ENCODE results near the gene COL4A2. TPM values are rescaled to one million over a fixed set of nuclear protein-coding genes. Genes with fewer than 3 reads are reported as not detected.

COL4A2 gene
- total RNA-seq, 1 experiment from 2014 or later: 1.6 TPM

DNA sequence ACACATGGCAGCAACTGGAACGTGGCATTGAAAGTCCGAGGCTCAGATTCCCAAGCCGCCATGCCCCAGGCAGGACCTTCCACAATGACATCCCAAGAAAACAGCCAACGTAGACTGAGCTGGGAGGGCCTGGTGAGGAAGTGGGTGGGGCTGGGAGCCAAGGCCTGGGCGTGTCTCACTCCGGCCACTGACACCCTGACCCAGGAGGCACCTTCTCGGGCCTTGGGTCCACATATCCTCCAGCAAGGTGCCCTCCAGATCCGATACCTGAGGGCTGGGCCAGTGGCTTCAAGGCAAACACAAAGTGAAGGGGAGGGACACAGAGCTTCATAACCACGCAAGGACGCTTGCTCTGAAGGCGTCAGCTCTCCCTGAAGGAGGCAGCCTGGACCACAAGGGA lies 211.5 kb downstream of the COL4A2 start:
- no peak overlapping the region for H3K4me2 ChIP-seq (ENCODE audit: low read length)
- no peaks in the 10 kb centered on the region for H4K20me1 ChIP-seq (ENCODE audit: insufficient read depth)
- TF ChIP-seq, protein P1, sequence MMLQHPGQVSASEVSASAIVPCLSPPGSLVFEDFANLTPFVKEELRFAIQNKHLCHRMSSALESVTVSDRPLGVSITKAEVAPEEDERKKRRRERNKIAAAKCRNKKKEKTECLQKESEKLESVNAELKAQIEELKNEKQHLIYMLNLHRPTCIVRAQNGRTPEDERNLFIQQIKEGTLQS (IDR thresholded peaks at IDR 0.05): no peak
- no peak for TF ChIP-seq YY1 (IDR thresholded peaks at IDR 0.05; ENCODE audit: extremely low read depth, insufficient replicate concordance, low read depth, low read length)
- H3K4me1 ChIP-seq (ENCODE audit: control insufficient read depth in 1 of 2, insufficient read depth in 2 of 2, low read length in 2 of 2): peaks cover 0 to 7% of the 10 kb centered on the region in 2 experiments; a peak in 1 of 4 replicates
- RAD21 ChIA-PET (ENCODE audit: low non-redundant PET in 1 of 2, low total read pairs in 2 of 2, uncharacterized antibody in 2 of 2, unreplicated experiment in 2 of 2): no interaction called here
- no peak overlapping the region for H3K4me3 ChIP-seq (replicated peaks in 1 of 2; ENCODE audit: low read depth in 1 of 2, low read length in 2 of 2)
- no peaks in the 10 kb centered on the region for H3K27me3 ChIP-seq (ENCODE audit: insufficient read depth, low read length)
- peak; percentile 39; the same call in 1 of the 2 replicates for ATAC-seq
- H3K36me3 ChIP-seq (ENCODE audit: control insufficient read depth in 1 of 2, insufficient read depth in 2 of 2, low read length in 2 of 2): no peaks in the 10 kb centered on the region
- H3K9me2 ChIP-seq (ENCODE audit: insufficient read depth): no peaks in the 10 kb centered on the region
- H2AFZ ChIP-seq (ENCODE audit: low read depth, low read length, poor library complexity, severe bottlenecking): no peak overlapping the region
- no peak overlapping the region for H3K27ac ChIP-seq (ENCODE audit: low read depth, low read length)
- intact Hi-C loops (cut with micrococcal nuclease): no loop called here
- no peaks in the 10 kb centered on the region for H3K79me2 ChIP-seq (ENCODE audit: insufficient read depth, low read length)
- H3K9ac ChIP-seq (ENCODE audit: low read length): no peak overlapping the region
- POLR2A ChIA-PET: no interaction called here
- H3K9me3 ChIP-seq (ENCODE audit: control insufficient read depth in 1 of 2, insufficient read depth in 1 of 2, low read depth in 1 of 2, low read length in 2 of 2): no peaks in the 10 kb centered on the region
- CTCF ChIA-PET: no interaction called here
- BruUV-seq (replicated peaks): no TSS peak
- no peak for DNase-seq (ENCODE audit: low read depth, low spot score)

DNA sequence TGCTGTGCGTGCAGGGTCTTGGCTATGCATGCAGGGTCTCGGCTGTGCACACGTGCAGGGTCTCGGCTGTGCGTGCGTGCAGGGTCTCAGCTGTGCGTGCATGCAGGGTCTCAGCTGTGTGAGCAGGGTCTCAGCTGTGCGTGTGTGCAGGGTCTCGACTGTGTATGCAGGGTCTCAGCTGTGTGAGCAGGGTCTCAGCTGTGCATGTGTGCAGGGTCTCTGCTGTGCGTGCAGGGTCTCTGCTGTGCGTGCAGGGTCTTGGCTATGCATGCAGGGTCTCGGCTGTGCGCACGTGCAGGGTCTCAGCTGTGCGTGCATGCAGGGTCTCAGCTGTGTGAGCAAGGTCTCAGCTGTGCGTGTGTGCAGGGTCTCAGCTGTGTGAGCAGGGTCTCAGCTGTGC lies 212.0 kb downstream of the COL4A2 start:
- H3K4me2 ChIP-seq (ENCODE audit: low read length): no peak overlapping the region
- no peaks in the 10 kb centered on the region for H3K36me3 ChIP-seq (ENCODE audit: control insufficient read depth in 1 of 2, insufficient read depth in 2 of 2, low read length in 2 of 2)
- no peak overlapping the region for H2AFZ ChIP-seq (ENCODE audit: low read depth, low read length, poor library complexity, severe bottlenecking)
- BruUV-seq (replicated peaks): no TSS peak
- no peaks in the 10 kb centered on the region for H3K9me2 ChIP-seq (ENCODE audit: insufficient read depth)
- H3K4me1 ChIP-seq (ENCODE audit: control insufficient read depth in 1 of 2, insufficient read depth in 2 of 2, low read length in 2 of 2): peaks cover 3 to 9% of the 10 kb centered on the region in 2 experiments; a peak in 2 of 4 replicates
- no peak overlapping the region for H3K9ac ChIP-seq (ENCODE audit: low read length)
- no peaks in the 10 kb centered on the region for H3K79me2 ChIP-seq (ENCODE audit: insufficient read depth, low read length)
- H3K4me3 ChIP-seq (replicated peaks in 1 of 2; ENCODE audit: low read depth in 1 of 2, low read length in 2 of 2): no peak overlapping the region
- no peak for DNase-seq (ENCODE audit: low read depth, low spot score)
- RAD21 ChIA-PET (ENCODE audit: low non-redundant PET in 1 of 2, low total read pairs in 2 of 2, uncharacterized antibody in 2 of 2, unreplicated experiment in 2 of 2): no interaction called here
- no peak for TF ChIP-seq CEBPB (IDR thresholded peaks at IDR 0.05; ENCODE audit: low read depth)
- no peak for TF ChIP-seq ZNF274 (IDR thresholded peaks at IDR 0.05; ENCODE audit: low read depth, low read length)
- TF ChIP-seq JUND (IDR thresholded peaks at IDR 0.05): no peak
- TF ChIP-seq ELF1 (IDR thresholded peaks at IDR 0.05; ENCODE audit: borderline replicate concordance, low read depth): no peak
- TF ChIP-seq SIN3A (IDR thresholded peaks at IDR 0.05; ENCODE audit: low read depth): no peak
- TF ChIP-seq EZH2 (IDR thresholded peaks at IDR 0.05): no peak
- TF ChIP-seq ZFX (IDR thresholded peaks at IDR 0.05): no peak
- TF ChIP-seq CBX3 (IDR thresholded peaks at IDR 0.05; ENCODE audit: low read depth): no peak
- no peak for TF ChIP-seq YY1 (IDR thresholded peaks at IDR 0.05; ENCODE audit: extremely low read depth, insufficient replicate concordance, low read depth, low read length)
- TF ChIP-seq POLR2AphosphoS5 (IDR thresholded peaks at IDR 0.05; ENCODE audit: low read depth, low read length): no peak
- no peak for TF ChIP-seq EGR1 (IDR thresholded peaks at IDR 0.05; ENCODE audit: low read depth)
- TF ChIP-seq, protein P2, sequence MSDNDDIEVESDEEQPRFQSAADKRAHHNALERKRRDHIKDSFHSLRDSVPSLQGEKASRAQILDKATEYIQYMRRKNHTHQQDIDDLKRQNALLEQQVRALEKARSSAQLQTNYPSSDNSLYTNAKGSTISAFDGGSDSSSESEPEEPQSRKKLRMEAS (IDR thresholded peaks at IDR 0.05): no peak
- TF ChIP-seq, protein P1 (IDR thresholded peaks at IDR 0.05): no peak
- TF ChIP-seq RAD21 (IDR thresholded peaks at IDR 0.05; ENCODE audit: low read depth): no peak
- TF ChIP-seq, protein P3, sequence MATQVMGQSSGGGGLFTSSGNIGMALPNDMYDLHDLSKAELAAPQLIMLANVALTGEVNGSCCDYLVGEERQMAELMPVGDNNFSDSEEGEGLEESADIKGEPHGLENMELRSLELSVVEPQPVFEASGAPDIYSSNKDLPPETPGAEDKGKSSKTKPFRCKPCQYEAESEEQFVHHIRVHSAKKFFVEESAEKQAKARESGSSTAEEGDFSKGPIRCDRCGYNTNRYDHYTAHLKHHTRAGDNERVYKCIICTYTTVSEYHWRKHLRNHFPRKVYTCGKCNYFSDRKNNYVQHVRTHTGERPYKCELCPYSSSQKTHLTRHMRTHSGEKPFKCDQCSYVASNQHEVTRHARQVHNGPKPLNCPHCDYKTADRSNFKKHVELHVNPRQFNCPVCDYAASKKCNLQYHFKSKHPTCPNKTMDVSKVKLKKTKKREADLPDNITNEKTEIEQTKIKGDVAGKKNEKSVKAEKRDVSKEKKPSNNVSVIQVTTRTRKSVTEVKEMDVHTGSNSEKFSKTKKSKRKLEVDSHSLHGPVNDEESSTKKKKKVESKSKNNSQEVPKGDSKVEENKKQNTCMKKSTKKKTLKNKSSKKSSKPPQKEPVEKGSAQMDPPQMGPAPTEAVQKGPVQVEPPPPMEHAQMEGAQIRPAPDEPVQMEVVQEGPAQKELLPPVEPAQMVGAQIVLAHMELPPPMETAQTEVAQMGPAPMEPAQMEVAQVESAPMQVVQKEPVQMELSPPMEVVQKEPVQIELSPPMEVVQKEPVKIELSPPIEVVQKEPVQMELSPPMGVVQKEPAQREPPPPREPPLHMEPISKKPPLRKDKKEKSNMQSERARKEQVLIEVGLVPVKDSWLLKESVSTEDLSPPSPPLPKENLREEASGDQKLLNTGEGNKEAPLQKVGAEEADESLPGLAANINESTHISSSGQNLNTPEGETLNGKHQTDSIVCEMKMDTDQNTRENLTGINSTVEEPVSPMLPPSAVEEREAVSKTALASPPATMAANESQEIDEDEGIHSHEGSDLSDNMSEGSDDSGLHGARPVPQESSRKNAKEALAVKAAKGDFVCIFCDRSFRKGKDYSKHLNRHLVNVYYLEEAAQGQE (IDR thresholded peaks at IDR 0.05; ENCODE audit: low read depth): no peak
- CTCF ChIA-PET: no interaction called here
- POLR2A ChIA-PET: no interaction called here
- H4K20me1 ChIP-seq (ENCODE audit: insufficient read depth): no peaks in the 10 kb centered on the region
- H3K27ac ChIP-seq (ENCODE audit: low read depth, low read length): no peak overlapping the region
- H3K9me3 ChIP-seq (ENCODE audit: control insufficient read depth in 1 of 2, insufficient read depth in 1 of 2, low read depth in 1 of 2, low read length in 2 of 2): no peaks in the 10 kb centered on the region
- intact Hi-C loops (cut with micrococcal nuclease): no loop called here
- no peak for ATAC-seq
- H3K27me3 ChIP-seq (ENCODE audit: insufficient read depth, low read length): no peaks in the 10 kb centered on the region
